ENCODE measurements around the gene MUSTN1. TPM values are rescaled to one million over a fixed set of nuclear protein-coding genes. Genes with fewer than 3 reads are reported as not detected.

Gene MUSTN1
- total RNA-seq, 1 donor from 2014 or later: 1.8 TPM

DNA sequence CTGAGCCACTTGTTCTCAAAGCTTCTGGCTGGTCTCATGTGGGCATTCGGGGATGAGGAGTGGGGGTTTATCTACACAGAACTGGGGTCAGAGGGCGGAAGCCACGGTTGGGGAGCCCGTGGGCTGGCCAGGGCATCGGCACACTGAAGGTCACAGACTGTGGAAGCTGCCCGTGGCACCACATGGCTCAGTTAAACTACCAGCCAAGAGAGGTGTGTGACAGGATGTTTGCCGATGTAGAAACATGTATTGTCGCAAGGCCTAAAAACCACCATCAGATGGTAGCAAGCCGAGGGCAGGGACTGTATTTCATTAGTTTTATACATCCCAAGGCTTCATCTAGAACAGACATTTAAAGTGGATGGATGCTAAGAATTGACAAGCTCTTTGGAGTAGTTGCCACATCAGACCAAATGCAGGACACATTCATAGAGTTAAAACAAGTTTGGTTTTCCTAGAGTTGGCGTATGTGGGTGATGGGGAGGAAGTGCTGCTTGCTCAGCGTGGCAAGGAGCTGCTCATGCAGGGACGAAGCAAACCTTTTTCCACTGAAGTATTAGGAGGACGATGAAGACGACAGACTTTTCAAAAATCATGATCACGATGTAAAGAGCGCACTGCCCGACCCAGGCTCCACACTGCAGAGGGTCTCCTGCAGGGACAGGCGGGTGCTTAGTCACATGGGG lies 9.6 kb upstream of the MUSTN1 start:
- Mint-ChIP-seq H3K4me3 (no peak overlapping the region), H3K4me1 (ENCODE audit: unreplicated experiment) (peaks cover 7% of the 10 kb centered on the region), H3K27ac (no peak overlapping the region), H3K36me3 (peaks cover 11% of the 10 kb centered on the region), H3K27me3 (no peaks in the 10 kb centered on the region), H3K9me3 (no peaks in the 10 kb centered on the region)
- no peak for DNase-seq (ENCODE audit: extremely low spot score, unreplicated experiment)
- TF ChIP-seq CTCF (conservative IDR thresholded peaks at IDR 0.05): no peak

GRCh38 chr3:52843881-52844280 lies 9.1 kb upstream of the MUSTN1 start:
- H3K36me3 Mint-ChIP-seq: peaks cover 11% of the 10 kb centered on the region
- TF ChIP-seq CTCF (conservative IDR thresholded peaks at IDR 0.05): no peak
- peaks cover 7% of the 10 kb centered on the region for H3K4me1 Mint-ChIP-seq (ENCODE audit: unreplicated experiment)
- no peak overlapping the region for H3K4me3 Mint-ChIP-seq
- no peaks in the 10 kb centered on the region for H3K27me3 Mint-ChIP-seq
- H3K27ac Mint-ChIP-seq: no peak overlapping the region
- no peak for DNase-seq (ENCODE audit: extremely low spot score, unreplicated experiment)
- no peaks in the 10 kb centered on the region for H3K9me3 Mint-ChIP-seq

DNA sequence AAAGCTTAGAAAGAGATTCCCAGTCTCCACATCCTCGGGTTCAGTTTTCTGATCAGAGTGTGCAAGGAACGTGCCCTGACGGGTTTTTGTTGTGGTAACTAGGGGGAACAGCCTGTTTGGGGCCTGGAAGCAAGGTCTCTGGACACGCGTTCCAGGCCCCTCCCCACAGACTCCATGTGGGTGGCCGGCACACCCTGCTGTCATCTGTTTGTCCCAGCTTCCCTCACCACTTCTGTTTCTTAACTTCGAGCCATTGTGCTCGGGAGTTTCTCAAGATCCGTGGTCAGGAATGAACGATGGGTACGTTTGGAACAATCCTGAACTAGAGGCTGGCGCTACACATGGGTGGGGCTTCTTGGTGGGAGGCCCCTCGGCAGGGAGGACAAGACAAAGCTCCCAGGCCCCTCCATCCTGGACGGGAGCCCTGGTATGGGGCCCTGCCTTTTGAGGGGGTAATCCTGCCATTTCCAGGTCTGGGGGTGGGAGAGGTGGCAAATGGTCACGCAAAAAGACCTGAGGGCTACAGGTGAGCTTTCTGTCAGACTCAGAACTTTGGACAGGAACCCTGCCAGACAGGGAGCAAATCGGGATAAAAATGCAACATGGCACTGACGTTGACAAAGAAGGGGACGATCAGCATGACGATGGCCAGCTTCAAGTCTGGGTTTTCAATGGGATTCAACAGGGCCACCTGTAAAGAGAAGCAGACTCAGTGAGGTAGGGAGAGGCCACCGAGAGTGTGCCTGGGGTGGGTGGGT lies 8.5 kb upstream of the MUSTN1 start:
- no peak for DNase-seq (ENCODE audit: extremely low spot score, unreplicated experiment)
- TF ChIP-seq CTCF (conservative IDR thresholded peaks at IDR 0.05): no peak
- peaks cover 7% of the 10 kb centered on the region for H3K4me1 Mint-ChIP-seq (ENCODE audit: unreplicated experiment)
- peak overlapping the region; percentile 11 for H3K27ac Mint-ChIP-seq
- no peaks in the 10 kb centered on the region for H3K27me3 Mint-ChIP-seq
- H3K9me3 Mint-ChIP-seq: no peaks in the 10 kb centered on the region
- H3K36me3 Mint-ChIP-seq: peaks cover 11% of the 10 kb centered on the region
- no peak overlapping the region for H3K4me3 Mint-ChIP-seq

- DNase-seq (ENCODE audit: extremely low spot score, unreplicated experiment): no peak
- H3K9me3 Mint-ChIP-seq: no peaks in the 10 kb centered on the region
- H3K27me3 Mint-ChIP-seq: no peaks in the 10 kb centered on the region
- TF ChIP-seq CTCF (conservative IDR thresholded peaks at IDR 0.05): no peak
- H3K4me1 Mint-ChIP-seq (ENCODE audit: unreplicated experiment): peaks cover 7% of the 10 kb centered on the region
- no peak overlapping the region for H3K4me3 Mint-ChIP-seq
- no peak overlapping the region for H3K27ac Mint-ChIP-seq
- H3K36me3 Mint-ChIP-seq: peaks cover 11% of the 10 kb centered on the region
Measured at GRCh38 chr3:52842424-52842823, 7.6 kb upstream of the MUSTN1 start.

GRCh38 chr3:52841981-52842340 lies 7.1 kb upstream of the MUSTN1 start:
- H3K4me1 Mint-ChIP-seq (ENCODE audit: unreplicated experiment): peaks cover 7% of the 10 kb centered on the region
- no peaks in the 10 kb centered on the region for H3K9me3 Mint-ChIP-seq
- TF ChIP-seq CTCF (conservative IDR thresholded peaks at IDR 0.05): no peak
- no peak for DNase-seq (ENCODE audit: extremely low spot score, unreplicated experiment)
- H3K36me3 Mint-ChIP-seq: peaks cover 11% of the 10 kb centered on the region
- H3K27ac Mint-ChIP-seq: no peak overlapping the region
- H3K4me3 Mint-ChIP-seq: no peak overlapping the region
- H3K27me3 Mint-ChIP-seq: no peaks in the 10 kb centered on the region
